Measurements from ENCODE around the gene LDLRAD4.

- no peak for TF ChIP-seq POLR2AphosphoS5 (IDR thresholded peaks at IDR 0.05; ENCODE audit: low read depth, low read length)
- TF ChIP-seq, protein P1, sequence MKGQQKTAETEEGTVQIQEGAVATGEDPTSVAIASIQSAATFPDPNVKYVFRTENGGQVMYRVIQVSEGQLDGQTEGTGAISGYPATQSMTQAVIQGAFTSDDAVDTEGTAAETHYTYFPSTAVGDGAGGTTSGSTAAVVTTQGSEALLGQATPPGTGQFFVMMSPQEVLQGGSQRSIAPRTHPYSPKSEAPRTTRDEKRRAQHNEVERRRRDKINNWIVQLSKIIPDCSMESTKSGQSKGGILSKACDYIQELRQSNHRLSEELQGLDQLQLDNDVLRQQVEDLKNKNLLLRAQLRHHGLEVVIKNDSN (IDR thresholded peaks at IDR 0.05; ENCODE audit: borderline replicate concordance, low read depth), result no peak
- no peak for TF ChIP-seq GABPA (IDR thresholded peaks at IDR 0.05; ENCODE audit: low read depth)
- TF ChIP-seq REST (IDR thresholded peaks at IDR 0.05; ENCODE audit: low read depth, low read length), result no peak
- no peak for TF ChIP-seq RCOR1 (IDR thresholded peaks at IDR 0.05; ENCODE audit: low read length)
- no peak for TF ChIP-seq EZH2phosphoT487 (IDR thresholded peaks at IDR 0.05; ENCODE audit: borderline replicate concordance, low read depth)
- TF ChIP-seq CTCF (IDR thresholded peaks at IDR 0.05), result no peak
- no peak for TF ChIP-seq SIN3A (IDR thresholded peaks at IDR 0.05; ENCODE audit: borderline replicate concordance, low read depth, low read length)
Measured at GRCh38 chr18:13621446-13621849, 402.9 kb downstream of the LDLRAD4 start.

Measured in SK-N-SH (cell line).